KG1 (cell line): ENCODE results near the gene NUP188.

Source experiments
- DNase-seq: peaks from one replicate; lab custom pipeline; 2025; lab: John Stamatoyannopoulos, UW

Gene NUP188, protein sequence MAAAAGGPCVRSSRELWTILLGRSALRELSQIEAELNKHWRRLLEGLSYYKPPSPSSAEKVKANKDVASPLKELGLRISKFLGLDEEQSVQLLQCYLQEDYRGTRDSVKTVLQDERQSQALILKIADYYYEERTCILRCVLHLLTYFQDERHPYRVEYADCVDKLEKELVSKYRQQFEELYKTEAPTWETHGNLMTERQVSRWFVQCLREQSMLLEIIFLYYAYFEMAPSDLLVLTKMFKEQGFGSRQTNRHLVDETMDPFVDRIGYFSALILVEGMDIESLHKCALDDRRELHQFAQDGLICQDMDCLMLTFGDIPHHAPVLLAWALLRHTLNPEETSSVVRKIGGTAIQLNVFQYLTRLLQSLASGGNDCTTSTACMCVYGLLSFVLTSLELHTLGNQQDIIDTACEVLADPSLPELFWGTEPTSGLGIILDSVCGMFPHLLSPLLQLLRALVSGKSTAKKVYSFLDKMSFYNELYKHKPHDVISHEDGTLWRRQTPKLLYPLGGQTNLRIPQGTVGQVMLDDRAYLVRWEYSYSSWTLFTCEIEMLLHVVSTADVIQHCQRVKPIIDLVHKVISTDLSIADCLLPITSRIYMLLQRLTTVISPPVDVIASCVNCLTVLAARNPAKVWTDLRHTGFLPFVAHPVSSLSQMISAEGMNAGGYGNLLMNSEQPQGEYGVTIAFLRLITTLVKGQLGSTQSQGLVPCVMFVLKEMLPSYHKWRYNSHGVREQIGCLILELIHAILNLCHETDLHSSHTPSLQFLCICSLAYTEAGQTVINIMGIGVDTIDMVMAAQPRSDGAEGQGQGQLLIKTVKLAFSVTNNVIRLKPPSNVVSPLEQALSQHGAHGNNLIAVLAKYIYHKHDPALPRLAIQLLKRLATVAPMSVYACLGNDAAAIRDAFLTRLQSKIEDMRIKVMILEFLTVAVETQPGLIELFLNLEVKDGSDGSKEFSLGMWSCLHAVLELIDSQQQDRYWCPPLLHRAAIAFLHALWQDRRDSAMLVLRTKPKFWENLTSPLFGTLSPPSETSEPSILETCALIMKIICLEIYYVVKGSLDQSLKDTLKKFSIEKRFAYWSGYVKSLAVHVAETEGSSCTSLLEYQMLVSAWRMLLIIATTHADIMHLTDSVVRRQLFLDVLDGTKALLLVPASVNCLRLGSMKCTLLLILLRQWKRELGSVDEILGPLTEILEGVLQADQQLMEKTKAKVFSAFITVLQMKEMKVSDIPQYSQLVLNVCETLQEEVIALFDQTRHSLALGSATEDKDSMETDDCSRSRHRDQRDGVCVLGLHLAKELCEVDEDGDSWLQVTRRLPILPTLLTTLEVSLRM (N-terminal part only)

DNA sequence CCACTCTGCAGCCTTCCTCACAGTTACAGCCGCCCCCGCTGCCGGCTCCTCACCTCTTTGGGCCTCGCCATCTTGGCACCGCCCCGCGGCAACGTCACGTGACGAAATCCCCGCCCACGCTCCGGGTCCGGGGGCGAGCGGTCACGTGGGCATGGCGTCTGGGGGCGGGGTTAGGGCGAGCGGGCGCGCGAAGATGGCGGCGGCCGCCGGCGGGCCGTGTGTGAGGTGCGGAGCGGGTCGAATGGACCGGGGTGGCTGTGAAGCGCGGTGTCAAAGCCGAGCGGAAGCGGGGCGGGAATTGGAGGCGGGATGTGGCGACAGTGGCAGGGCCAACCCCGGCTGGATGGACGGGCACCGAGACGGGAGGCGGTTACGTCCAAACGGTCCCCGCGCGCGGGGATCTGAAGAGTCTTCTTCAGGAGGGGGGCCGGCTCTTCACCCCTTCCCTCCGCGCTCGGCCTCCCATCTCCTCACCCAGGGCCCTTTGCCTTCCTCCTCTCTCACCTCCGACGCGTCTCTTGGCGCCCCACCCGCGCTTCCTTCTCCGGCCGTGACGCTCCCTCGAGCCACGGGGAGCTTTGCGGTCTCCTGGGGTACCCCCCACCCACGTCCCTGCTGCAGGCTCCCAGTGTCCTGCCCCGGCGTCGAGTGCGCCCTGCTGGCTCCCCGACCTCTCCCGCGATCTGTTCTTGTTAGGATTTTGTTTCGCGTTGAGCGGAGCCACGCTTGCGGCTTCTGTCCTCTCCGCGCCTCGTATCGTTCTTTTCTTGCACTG is at the start of gene NUP188, which contains the start of gene DOLK:
NUP188 (plus strand) TSS at position 173 of the 775 bp plus-strand sequence; CDS start at position 194, 21 bp downstream.
DOLK (minus strand) TSS at position 77 of the 775 bp plus-strand sequence. CDS start 300 bp downstream, outside the sequence.
- peak; percentile 93 for DNase-seq

DNA sequence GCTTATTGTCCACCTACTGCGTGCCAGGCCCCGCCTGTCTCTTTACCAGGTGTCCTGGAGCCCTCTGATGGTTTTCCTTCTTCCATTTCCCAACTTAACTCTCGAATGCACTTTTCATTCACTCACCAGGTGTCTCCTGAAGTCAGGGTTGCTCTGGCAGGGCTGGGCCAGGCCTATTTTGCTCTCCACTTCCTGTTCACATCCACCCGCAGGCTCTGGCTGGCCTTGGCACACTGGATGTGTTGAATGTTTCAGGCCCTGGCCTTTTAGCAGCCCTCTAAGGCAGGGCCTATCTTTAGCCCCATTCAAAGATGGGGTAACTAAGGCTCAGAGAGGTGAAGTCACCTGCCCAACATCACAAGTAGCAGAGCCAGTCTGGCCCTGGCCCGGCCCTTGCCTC is 49.1 kb upstream of the NUP188 start:
- DNase-seq, result no peak

DNA sequence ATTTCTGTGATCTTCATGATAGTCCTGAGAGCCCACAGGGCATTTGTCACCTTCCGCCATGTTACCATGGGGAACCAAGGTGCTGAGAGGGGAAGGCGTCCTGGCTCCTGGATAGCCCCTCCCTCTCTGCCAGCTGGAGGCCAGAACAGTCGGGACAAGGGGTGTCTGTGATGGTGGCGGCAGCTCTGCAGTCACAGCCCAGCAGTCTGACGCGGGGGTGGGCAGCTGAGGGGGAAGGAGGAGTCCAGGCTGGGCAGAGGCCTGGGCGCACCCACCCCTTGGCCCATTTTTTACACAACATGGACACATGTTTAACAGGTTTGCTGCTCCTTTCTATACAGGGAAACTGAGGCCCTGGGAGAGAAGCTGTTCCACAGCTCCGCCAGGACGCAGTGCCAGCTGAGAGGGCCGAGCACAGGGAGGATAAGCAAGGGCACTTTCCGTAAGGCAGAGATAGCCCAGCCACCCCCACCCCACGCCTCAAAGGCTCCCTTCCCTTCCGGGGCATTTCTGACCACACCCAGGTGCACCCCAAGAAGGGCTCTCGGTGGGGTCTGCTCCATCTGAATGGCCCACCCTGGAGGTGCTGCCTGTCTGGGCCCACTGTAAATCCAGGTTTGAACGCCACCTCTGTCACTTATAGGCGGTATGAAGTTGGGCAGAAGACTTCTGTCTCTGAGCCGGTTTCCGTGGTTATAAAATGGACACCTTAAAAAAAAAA is 48.5 kb upstream of the NUP188 start:
- DNase-seq, result no peak

DNA sequence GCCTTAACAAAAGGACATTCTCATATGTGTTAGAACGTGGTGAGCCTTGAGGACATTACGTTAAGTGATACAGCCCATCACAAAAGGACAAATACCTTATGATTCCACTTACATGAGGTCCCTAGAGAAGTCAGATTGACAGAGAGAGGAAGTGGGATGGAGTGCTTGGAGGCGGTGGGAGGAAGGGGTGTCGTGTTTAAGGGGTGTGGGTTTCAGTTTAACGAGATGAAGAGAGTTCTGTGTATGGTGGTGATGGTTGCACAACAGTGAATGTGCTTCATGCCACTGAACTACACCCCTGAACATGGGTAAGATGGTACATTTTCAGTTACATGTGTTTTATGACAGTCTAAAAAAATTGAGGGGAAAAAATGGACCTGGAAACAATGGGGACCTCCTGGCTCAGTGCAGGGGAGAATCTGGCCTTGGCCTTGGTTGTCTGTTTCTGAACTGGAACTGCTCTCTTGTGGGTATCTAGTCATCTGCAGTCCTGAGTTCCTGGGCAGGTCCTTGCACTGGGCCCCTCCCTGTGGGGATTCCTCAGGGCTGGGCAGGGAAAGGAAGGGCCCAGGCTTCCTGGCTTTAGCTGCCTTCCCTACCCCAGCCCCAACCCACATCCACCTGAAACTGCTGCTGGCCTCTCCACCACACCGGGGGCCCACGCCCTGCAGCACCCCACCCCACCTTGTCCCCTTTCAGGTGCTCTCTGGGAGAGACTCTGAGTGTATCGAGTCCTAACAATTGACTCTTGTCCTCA is 47.8 kb upstream of the NUP188 start:
- DNase-seq, result no peak

DNA sequence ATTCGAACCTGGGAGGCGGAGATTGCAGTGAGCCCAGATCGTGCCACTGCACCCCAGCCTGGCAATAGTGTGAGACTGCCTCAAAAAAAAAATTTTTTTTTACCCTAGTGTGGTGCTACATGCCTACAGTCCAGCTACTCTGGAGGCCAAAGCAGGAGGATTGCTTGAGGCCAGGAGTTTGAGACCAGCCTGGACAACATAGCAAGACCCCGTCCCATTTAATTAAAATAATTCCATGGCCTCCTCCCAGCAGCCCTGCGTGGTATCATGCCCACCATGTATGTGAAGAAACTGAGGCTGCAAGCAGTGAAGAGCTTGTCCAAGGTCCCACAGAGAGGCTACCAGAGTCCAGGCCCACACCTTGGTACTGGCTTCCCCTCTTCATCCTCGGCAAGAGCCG is 46.1 kb upstream of the NUP188 start:
- no peak for DNase-seq

DNA sequence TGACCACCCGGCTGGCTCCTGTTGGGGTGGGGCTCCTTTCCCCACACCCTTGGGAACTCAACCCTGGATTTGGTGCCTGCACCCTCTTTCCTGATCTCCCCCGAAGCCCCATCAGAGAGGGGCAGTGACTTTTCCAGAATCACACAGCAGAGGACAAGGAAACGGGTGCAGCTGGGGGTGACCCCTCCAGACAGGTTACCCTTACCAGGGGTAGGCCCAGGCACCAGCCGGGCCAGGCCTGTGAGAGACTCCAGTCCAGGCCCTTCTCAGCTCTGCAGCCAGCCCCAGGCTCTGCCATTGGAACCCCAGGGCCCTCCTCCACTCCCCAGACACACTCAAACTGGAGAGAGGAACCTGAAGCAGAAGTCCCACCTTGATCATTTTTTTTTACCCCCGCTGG is 45.7 kb upstream of the NUP188 start:
- DNase-seq, result no peak

DNA sequence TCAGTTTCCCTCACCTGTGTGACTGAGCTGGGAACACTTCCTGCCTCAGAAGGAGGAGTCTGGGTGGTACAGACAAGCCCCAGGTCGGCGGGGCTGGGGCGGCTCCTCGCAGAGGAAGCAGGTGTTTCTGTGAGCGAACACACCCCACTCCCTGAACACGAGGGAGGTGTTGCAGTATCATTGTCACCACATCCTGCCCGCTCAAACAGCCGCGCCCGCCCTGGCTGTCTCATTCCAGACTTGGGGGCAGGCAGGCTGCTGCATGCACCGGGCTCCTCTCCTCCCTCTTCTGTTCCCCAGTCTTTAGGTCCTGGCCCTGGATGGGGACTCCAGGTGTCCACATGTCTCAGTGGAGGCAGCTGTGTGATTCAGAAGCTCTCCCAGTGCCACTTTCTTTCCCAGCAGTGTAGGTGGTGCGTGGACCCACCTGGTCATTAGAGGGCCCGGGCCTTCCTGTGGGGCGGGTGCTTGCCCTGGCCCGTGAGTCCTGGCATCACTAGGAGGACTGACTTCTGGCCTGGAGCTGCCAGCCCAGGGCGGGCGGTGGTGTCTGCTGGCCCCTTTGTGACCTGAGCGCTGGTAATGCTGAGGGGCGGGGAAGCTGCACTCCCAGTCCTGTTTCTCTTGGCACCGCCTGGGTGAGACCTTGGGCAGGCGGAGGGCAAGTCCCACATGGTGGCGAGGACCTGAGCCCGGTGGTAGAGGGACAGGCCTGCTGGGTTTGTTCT is 45.0 kb upstream of the NUP188 start:
- peak; percentile 46 for DNase-seq

DNA sequence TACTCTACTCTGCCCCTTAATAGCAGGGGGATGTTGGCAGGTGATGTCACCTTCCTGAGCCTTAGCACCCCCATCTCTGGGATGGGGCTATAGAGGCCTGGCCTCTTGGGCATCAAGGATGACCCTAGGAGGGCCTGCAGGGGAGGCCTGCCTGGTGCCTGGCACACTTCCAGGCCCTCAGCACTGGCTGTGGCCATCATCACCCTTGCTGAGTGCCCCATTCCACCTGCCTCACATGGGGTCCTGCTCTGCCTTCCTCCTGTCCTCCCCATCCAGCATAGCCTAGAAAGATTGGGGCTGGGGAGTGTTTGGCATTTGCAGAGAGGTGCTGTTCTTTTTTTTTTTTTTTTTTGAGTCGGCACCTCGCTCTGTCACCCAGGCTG is 44.4 kb upstream of the NUP188 start:
- DNase-seq, result no peak

DNA sequence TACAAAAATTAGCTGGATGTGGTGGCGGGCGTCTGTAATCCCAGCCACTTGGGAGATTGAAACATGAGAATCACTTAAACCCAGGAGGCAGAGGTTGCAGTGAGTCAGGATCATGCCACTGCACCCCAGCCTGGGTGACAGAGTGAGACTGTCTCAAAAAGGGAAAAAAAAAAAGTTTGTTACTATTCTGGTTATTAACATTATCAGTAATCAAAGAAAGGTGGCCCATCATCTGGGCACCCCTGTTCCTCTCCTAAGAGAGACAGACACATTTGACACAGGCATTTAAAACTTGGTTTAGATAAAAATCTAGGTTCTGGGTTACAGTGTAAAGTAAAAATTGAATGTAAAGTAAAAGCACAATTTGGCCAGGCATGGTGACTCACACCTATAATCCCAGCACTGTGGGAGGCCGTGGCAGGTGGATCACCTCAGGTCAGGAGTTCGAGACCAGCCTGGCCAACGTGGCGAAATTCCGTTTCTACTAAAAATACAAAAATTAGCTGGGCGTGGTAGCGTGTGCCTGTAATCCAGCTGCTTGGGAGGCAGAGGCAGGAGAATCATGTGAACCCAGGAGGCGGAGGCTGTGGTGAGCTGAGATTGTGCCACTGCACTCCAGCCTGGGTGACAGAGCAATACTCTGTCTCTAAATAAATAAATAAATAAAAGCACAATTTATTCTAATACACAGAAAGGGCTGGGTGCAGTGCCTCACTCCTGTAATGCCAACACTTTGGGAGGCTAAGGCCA is 43.5 kb upstream of the NUP188 start:
- DNase-seq, result no peak

DNA sequence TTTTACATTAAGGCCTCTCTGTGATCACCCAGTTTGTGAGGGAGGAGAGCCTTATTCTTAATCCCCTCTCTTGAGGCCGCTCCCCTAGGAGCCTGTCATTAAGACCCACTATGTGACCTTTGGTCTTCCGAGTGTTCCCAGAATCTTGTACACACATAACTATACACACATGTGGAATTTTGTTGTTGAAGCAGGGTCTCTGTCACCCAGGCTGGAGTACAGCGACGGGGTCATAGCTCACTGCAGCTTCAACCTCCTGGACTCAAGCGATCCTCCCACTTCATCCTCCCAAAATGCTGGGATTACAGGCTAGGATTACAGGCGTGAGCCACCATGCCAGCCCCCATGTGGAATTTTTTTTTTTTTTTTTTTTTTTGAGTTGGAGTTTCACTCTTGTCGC is 41.5 kb upstream of the NUP188 start:
- no peak for DNase-seq

DNA sequence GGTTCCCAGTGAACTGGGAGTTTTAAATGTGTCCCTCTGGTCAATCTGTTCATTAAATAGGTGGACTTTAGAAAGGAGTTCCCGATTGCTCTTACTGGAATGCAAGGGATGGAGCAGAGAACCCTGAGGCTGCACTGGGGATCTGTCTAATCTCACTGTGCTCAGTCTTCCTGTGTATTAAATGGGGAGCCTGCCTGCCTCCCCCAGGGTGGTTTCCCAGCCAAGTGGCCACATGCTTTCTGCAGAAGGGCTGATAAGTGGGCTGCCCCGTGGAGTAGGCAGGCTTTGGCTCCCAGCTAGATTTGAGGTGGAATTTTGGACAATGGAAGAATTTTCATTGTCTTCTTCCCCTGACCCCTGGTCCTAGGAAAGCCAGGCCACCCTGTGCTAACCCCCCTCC is 40.8 kb upstream of the NUP188 start:
- DNase-seq, result no peak

DNA sequence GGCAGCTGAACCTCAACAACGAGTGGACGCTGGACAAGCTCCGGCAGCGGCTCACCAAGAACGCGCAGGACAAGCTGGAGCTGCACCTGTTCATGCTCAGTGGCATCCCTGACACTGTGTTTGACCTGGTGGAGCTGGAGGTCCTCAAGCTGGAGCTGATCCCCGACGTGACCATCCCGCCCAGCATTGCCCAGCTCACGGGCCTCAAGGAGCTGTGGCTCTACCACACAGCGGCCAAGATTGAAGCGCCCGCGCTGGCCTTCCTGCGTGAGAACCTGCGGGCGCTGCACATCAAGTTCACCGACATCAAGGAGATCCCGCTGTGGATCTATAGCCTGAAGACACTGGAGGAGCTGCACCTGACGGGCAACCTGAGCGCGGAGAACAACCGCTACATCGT is 39.1 kb upstream of the NUP188 start:
- DNase-seq, result no peak

DNA sequence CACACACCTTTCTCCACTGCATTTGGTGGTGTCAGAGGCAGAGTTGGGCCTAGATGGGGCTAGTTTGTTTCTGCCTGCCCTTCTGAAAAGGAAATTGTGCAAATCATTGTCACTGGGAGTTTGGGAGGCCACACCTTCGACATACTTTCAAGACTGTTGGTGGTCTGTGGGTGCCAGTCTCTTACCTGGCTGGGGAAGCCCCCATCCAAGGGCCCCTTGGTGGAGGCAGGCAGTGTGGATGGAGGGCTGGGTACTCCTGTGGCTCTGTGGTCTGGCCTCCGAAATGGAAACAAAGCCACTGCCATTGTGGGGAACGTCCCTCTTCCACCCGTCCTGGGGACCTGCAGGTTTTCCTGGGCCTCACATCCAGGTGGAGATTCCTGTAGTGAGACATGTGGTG is 37.6 kb upstream of the NUP188 start:
- DNase-seq, result no peak

DNA sequence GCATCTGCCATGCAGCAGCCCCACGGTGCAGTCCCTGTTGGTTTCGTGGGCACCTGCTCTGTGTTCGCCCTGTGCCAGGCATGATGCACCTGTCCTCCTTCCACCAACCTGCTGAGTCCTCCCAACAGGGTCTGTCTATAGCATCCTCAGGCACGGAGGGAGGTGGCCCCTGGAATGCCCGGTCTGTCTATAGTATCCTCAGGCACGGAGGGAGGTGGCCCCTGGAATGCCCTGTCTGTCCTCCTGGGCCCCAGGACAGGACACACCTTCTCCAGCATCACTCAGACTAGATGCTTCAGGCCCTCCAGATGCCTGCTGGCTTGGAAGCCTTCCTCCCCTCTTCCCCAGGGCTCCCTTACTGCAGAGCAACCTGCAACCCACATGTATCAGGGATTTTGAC is 36.6 kb upstream of the NUP188 start:
- no peak for DNase-seq

DNA sequence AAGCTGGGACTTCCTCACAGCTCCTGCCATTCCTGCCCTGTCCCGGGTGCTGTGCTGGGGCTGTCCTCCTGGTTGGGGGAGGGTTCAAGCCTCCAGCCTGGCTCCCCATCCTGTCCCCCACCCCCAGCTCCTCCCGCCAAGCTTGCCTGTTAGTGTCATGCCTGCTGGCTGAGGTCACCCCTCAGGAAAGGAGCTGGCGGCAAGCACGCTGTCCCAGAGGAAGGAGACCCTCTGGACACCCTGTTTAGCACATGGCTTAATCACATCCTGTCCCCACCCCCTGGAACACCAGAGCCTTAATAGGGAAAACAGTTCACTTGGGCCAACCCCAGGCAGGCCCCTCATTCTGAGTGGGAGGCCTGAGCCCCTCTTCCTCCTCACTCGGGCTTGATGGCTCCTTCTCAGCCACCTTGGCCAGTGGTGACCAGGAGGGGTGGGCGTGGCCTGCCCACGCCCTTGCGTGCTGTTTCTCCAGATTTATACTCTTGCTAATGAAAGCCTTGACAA is 35.9 kb upstream of the NUP188 start:
- no peak for DNase-seq

DNA sequence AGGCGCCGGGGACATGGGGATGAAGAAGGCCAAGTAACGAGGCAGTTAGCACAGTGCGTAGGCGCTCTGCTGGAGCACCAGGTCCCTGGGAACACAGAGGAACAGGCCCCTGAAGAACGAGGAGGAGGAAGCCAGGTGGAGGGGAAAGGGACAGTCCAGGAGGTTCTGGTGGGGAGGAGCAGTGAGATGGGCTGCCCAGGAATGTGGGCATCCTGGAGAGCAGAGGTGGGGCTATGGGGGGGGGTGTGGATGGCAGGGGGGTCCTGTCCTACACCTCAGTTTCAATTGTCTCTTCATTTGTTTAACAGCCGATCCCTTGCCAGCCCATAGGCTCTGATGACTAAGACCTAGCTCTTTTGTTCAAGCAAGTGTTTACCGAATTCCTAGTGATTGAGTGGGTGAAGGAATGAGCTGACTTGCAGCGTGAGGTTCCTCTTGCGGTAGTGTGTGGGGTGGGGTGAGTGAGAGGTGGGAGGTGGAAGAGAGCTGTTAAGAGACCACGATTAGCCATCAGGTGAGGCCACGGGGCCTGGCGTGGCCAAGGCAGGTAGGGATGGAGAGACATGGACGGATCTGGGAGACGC is 35.1 kb upstream of the NUP188 start:
- DNase-seq, result no peak

DNA sequence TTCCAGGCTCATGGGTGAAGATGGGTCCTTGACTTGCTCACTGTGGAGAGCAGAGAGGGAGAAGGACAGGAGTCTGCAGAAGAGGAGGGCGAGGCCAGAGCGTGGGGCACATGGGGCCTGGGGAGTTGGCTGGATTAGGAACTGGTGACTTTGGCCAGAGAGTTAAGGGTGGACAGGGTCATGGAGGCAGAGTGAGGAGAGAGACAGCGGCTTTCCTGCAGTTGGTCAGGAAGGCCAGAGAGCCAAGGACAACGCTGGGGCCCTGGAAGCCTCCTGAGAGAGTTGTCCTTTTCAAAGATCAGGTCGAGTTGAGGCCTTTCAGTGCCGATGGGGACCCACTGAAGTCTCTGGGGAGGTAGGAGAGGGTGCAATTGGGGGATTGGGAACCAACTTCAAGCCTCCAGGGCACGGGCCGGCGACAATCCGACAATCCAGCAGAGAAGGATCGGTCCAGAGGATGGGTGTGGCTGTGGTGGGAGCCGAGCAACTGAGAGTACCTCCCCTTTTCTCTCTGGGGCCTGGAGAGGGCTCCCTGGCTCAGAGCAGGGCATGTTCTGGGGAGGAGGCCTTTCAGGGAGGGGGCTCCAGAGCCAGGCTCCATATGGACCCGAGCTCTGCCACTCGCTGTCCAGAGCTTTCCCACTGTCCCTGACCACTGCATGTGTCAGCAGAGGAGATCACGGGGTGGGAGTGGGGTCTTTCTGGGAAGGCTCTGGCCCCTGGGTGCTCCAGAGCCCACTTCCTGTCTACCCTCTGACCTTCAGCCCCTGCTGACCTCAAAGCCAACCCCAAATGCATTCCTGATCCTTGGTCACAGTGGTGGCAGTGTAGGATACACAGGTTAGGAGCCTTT is 34.2 kb upstream of the NUP188 start:
- DNase-seq, result no peak
